NCI-H1930 (cell line): ENCODE data around the gene DMRTC2.
"Not testable (repeated sequence)": the region's sequence is repeated elsewhere in the genome, so short reads cannot be mapped to it uniquely, and the experiment has no call there.

Experiments
- DNase-seq, 2 experiments: peaks; one replicate each; lab custom pipeline; 2025; lab: John Stamatoyannopoulos, UW

Gene DMRTC2

DNA sequence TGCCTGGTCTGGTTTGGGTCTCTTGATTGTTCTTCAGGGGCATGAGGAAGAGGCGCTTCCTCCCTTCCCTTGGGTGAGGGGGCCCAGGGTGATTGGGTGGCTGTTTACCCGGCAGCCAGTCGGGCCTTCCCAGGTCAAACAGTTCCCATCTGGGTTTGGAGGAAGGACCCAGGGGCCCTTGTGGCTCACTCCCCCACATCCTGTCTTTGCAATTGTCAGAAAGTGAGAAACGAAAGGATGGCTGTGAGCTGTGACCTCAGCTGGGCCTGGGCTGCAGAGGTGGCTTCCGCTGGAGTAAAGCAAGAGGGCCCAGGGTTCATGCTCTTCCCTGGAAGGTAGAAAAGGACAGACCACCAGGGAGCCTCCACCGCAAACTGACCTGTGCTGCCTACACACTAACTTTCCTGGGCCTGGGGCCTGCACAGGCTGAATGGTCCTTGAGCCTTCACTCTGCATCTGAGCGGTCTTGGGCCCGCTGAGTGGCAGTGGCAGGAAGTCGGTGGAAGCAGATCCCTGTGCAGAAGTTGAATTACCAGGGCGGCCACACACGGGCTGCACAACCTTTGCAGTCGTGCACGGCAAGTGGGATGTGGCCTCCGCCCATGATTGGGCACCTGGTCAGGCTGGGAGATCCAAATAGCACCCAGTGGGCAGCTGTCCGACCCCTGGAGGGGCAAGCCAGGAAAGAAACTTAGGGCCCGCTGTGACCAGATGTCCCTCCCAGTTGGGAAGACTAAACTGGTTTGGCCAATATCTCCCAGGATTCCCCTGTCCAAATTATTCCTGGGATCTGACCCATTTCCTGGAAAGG is 26.9 kb downstream of the DMRTC2 start:
- DNase-seq = no peak

DNA sequence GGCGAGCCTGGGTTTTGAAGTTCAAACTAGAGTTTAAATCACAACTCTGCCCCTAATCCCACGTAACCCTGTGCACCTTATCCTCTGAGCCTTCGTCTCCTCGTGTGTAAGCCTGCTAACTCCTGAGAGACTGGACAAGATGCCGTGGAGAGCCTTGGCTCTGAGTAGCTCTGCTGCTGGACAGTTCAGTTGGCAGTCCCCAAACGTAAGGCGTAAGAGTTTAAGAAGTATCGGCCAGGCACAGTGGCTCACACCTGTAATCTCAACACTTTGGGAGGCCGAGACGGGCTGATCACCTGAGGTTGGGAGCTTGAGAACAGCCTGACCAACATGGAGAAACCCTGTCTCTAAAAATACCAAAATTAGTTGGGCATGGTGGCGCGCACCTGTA is 27.5 kb downstream of the DMRTC2 start:
- no peak for DNase-seq

DNA sequence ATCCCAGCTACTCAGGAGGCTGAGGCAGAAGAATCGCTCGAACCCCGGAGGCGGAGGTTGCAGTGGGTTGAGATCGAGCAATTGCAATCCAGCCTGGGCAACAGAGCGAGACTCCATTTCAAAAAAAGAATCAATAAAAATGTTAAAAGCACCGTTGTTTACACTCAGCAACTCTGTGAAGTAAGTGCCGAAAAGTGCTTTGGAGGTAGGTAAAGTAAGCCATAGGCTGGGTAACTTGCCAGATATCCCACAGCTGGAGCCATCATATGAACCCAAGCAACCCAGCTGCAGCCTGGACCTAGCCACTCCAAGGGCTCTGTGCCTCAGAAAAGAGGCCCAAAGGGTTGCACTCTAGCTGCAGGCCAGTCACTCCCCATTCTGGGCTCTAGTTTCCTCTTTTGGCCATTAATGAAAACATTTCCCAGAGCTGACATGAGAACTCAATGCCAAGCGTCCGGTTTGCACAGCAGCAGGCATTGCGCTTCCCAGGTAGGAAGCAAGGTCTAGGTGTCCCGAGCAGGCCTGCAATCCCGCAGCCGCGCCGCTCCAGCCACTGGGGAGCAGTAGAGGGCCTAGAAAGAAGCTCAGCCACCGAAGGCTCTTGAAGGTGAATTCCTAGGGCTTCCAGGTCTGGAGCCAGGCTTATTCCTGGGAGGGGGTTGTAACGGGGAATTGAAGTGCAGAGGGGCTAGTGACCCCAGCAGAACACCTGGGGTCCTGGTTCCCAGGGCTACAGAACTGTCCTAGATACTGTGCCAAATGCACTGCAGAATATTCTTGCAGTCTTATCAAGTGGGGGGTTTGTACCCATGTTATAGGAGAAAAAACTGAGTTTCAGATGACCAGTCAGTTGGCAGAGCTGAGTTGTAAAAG is 28.2 kb downstream of the DMRTC2 start:
- DNase-seq = peak; percentile 79 to 82

DNA sequence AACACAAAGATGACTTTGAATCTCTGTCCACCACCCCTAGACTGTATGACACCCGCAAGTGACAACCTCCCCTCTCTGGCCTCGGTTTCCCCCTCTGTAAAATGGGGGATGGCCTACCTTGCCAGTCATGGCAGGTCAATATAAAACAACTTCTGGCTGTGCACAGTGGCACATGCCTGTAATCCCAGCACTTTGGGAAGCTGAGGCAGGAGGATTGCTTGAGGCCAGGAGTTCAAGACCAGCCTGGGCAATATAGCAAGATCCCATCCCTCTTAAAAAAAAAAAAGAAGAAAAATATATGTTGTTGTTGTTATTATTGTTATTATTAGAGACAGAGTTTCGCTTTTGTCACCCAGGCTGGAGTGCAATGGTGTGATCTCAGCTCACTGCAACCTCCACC is 31.1 kb downstream of the DMRTC2 start:
- not testable (repeated sequence) for DNase-seq

GRCh38 chr19:41876847-41877832 is 32.3 kb downstream of the DMRTC2 start, which contains the start of gene CD79A:
Gene CD79A, plus strand, starts transcription at chr19:41877279. Its CDS starts 26 bp downstream, at chr19:41877305.
- no peak for DNase-seq

DNA sequence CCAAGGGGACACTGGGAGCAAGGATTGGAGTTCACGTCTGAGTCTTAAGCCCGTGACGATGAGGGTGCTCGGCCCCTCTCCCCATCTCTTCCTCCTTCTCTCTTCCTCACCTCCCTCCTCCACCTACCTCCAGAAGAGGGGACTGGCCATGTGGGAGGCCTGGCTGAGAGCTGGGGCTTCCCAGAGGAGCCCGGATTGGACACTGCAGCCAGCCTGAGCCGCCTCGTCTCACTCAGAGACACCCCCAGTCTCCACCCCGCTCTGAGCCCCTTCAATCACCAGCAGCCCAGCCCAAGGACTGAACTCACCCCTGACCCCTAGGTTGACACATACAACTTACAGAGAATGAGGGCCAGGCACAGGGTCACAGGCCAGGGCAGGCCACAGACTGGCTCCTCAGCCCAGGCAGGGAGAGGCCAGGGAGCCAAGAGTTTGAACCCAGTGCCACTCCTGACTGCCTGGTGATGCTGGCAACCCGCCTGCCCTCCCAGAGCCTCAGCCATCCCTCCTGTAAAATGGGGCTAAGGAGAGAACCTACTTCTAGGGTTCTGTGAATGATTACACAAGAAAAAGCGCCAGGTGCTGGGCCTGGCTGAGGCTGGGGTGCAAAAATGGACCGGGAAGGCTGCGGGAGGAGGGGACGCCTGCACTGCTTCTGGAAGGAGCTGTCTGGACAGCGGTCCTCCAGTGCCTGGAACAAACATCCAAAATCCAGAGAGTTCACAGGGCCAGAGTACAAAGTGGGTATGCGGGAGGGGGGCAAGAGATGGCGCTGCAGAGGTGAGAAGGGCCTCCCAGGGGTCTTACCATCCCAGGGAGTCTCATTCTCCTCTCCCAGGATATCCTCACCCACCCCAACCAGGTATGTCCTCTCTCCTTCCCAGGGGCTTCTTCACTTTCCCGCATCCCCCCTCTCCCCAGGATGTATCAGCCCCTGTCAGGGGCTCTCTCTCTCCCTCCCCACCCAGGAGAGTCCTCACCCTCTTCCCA is 33.4 kb downstream of the DMRTC2 start:
- no peak for DNase-seq

- no peak for DNase-seq
These were observed 34.2 kb downstream of the DMRTC2 start for GRCh38 chr19:41879080-41879479.

DNA sequence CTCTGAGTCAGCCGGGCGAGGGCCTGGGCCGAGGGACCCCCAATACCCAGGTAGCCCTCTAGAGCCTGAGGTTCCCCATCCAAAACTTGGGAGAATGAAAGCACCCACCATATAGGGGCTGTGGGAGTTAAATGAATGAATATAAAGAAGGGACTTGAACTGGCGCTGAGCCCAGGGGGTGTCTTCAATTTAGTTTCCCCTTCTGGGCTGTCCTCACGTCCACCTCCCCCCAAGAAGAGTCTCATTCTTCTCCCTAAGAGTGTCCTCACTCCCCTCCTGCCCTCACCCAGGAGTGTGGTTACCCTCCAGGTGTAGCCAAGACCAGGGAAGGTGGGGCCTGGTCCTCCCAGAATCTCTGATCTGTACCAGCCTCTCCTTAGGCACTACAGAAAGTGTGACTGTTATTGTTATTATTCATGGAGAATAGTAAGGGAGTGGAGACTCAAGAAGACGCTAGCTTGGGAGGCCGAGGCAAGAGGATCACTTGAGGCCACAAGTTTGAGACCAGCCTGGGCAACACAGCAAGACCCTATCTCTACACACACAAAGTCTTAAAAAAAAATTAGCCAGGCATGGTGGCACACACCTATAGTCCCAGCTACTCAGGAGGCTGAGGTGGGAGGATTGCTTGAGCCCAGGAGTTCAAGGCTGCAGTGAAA is 35.0 kb downstream of the DMRTC2 start:
- no peak for DNase-seq

GRCh38 chr19:41880329-41880708 is 35.5 kb downstream of the DMRTC2 start:
- DNase-seq = no peak

- no peak for DNase-seq
These were observed 38.0 kb downstream of the DMRTC2 start, which contains the start of gene ARHGEF1 for GRCh38 chr19:41882568-41883462. Gene ARHGEF1, plus strand, starts transcription at chr19:41883184. Its CDS starts 4,899 bp downstream, at chr19:41888083.

- no peak for DNase-seq
These were observed 38.6 kb downstream of the DMRTC2 start for GRCh38 chr19:41883463-41883820.

GRCh38 chr19:41883821-41884733 is 39.2 kb downstream of the DMRTC2 start:
- DNase-seq = peak; percentile 95 to 97

- DNase-seq = no peak
These were observed 42.2 kb downstream of the DMRTC2 start for GRCh38 chr19:41886761-41887710.

DNA sequence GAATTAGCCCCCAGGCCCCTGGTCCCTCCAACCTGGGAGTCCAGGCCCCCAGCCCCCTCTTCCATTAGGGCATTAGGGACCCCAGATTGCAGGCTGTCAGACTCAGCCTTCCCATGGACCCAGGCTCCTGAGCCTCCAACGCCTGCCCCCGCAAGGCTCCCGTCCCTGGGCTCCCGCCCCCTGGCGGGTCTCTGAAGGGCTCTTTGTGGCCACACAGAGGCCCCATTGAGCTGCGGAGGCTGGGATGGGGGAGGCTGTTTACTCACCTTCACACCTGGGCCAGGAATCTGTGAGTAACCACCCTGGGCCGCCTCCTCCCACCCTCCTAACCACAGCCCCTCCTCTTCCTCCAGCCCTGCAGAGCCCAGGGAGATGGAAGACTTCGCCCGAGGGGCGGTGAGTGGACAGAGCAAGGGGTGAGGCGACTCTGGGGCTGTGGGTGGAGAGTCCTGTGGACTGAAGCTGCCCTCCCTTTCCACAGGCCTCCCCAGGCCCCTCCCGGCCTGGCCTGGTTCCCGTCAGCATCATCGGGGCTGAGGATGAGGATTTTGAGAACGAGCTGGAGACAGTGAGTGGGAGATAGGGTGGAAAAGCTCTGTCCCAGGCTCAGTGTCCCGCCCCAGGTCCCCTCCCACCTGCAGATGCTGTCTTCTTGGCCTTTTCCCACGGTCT is 43.0 kb downstream of the DMRTC2 start:
- no peak for DNase-seq

DNA sequence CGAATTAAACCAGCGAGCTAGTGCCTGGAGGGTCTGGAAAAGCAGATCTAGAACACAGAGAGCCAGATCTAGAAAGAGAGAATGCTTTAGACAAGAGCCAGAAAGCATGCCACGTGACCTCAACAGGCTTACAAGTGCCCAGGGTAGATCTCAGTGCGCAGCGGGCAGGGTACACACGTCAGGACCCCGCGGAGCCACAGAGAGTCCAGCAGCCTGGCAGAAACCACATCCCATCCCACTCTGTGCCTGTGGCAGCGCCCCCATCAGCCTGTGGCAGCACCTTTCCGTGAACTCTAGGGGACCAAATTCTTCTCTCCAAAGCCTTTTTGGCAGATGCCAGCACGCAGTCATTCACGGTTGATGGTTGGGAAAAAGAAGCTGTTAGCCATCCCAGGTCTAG is 44.1 kb downstream of the DMRTC2 start:
- no peak for DNase-seq

DNA sequence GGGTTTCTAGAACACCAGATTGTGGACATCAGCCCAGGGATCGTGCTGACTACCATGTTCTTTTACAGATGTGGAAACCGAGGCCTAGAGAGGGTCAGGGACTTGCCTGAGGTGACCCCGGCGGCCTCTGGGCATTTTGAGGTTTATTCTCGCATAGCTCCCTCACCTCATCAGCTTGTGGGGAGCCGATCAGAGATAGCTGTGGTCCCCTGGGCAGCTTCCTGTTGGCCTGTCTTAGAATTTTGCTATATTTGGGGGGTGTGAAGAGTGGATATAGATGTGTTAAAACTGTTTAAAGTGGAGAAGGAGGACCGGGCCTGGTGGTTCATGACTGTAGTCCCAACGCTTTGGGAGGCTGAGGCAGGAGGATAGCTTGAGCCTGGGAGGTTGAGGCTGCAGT is 45.1 kb downstream of the DMRTC2 start:
- no peak for DNase-seq
